HEK293 (cell line): Measurements from ENCODE around the gene TEKT5.

ENCODE experiments used
- HOXC10 ChIP-seq: sonication (generic); formaldehyde crosslinking; IDR thresholded peaks from 2 replicates; pipeline ENCODE4 v1.8.1; 2023; ENCODE audit warnings: mild to moderate bottlenecking, missing genetic modification reagents
- SETDB1 ChIP-seq: IDR thresholded peaks from one replicate; pipeline ENCODE4 v1.6.1; 2017; ENCODE audit warnings: mild to moderate bottlenecking, low read length, moderate library complexity, mixed read lengths; ENCODE audit not compliant: insufficient read length
- ZNF138 ChIP-seq: fragments of 450-650 bp; formaldehyde crosslinking; IDR thresholded peaks from 2 replicates; pipeline ENCODE4 v1.5.1; 2016; ENCODE audit warnings: missing biosample characterization, missing genetic modification characterization, borderline replicate concordance
- ZNF302 ChIP-seq: fragments of 450-650 bp; formaldehyde crosslinking; IDR thresholded peaks from 2 replicates; pipeline ENCODE4 v1.5.1; 2016; ENCODE audit warnings: missing biosample characterization, missing genetic modification characterization, low read depth
- ZNF529 ChIP-seq: fragments of 450-650 bp; formaldehyde crosslinking; IDR thresholded peaks from 2 replicates; pipeline ENCODE4 v1.5.1; 2017; ENCODE audit warnings: missing genetic modification characterization, missing biosample characterization; ENCODE audit not compliant: insufficient replicate concordance
- ZNF561 ChIP-seq: fragments of 450-650 bp; IDR thresholded peaks from 2 replicates; pipeline ENCODE4 v1.5.1; 2018; ENCODE audit warnings: missing biosample characterization, missing genetic modification characterization, borderline replicate concordance
- TF ChIP-seq, protein P1 (sequence below): fragments of 450-650 bp; formaldehyde crosslinking; IDR thresholded peaks from 2 replicates; pipeline ENCODE4 v1.5.1; 2016; ENCODE audit warnings: missing biosample characterization, missing genetic modification characterization

- TF ChIP-seq SETDB1 (no peak), ZNF302 (no peak), HOXC10 (no peak), ZNF529 (no peak), ZNF561 (no peak), ZNF138 (no peak)
- TF ChIP-seq, protein P1, sequence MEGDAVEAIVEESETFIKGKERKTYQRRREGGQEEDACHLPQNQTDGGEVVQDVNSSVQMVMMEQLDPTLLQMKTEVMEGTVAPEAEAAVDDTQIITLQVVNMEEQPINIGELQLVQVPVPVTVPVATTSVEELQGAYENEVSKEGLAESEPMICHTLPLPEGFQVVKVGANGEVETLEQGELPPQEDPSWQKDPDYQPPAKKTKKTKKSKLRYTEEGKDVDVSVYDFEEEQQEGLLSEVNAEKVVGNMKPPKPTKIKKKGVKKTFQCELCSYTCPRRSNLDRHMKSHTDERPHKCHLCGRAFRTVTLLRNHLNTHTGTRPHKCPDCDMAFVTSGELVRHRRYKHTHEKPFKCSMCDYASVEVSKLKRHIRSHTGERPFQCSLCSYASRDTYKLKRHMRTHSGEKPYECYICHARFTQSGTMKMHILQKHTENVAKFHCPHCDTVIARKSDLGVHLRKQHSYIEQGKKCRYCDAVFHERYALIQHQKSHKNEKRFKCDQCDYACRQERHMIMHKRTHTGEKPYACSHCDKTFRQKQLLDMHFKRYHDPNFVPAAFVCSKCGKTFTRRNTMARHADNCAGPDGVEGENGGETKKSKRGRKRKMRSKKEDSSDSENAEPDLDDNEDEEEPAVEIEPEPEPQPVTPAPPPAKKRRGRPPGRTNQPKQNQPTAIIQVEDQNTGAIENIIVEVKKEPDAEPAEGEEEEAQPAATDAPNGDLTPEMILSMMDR (tag by site-specific recombination), result no peak
Observed at GRCh38 chr16:10655415-10655977, 39.2 kb downstream of the TEKT5 start.
